HL-60 (cell line): ENCODE results near the gene NCR1.

Source experiments
- DNase-seq, 2 experiments: peaks; one replicate each; pipeline ENCODE4 v3.0.0-alpha.2; 2010 to 2020; ENCODE audit warnings: low read depth in 1 of 2, low spot score in 1 of 2
- H3K27ac ChIP-seq: fragments of 250-450 bp; sonication (Bioruptor Pico); replicated peaks from 2 replicates; pipeline ENCODE4 v1.5.1; 2020; ENCODE audit warnings: mild to moderate bottlenecking, moderate library complexity
- H3K27me3 ChIP-seq: fragments of 250-450 bp; sonication (Bioruptor Pico); 2 replicates; pipeline ENCODE4 v1.5.1; 2021; ENCODE audit warnings: mild to moderate bottlenecking, moderate library complexity; ENCODE audit not compliant: insufficient read depth, poor library complexity, severe bottlenecking
- H3K4me3 ChIP-seq: replicated peaks from 2 replicates; pipeline ENCODE4 v1.5.1; 2011; ENCODE audit warnings: mild to moderate bottlenecking, control low read depth, low read length; ENCODE audit not compliant: insufficient read depth
- CTCF ChIP-seq: IDR thresholded peaks from one replicate; pipeline ENCODE4 v1.5.1; 2011; ENCODE audit warnings: low read length, control low read depth, inconsistent platforms; ENCODE audit not compliant: insufficient read depth
- GABPA ChIP-seq: IDR thresholded peaks from 2 replicates; pipeline ENCODE4 v1.6.1; 2012; ENCODE audit warnings: low read depth
- POLR2AphosphoS5 ChIP-seq: IDR thresholded peaks from 2 replicates; pipeline ENCODE4 v1.6.1; 2012; ENCODE audit warnings: low read depth
- REST ChIP-seq: IDR thresholded peaks from 2 replicates; pipeline ENCODE4 v1.6.1; 2012; ENCODE audit warnings: low read depth; ENCODE audit not compliant: insufficient replicate concordance
- SPI1 ChIP-seq: IDR thresholded peaks from 2 replicates; pipeline ENCODE4 v1.6.1; 2012; ENCODE audit warnings: low read depth, mild to moderate bottlenecking, borderline replicate concordance

NCR1 gene

GRCh38 chr19:54873990-54874389 lies 32.0 kb upstream of the NCR1 start, which contains the start of gene FCAR:
FCAR (plus strand) TSS chr19:54874235; CDS start chr19:54874290, 55 bp downstream.
- TF ChIP-seq CTCF: no peak
- TF ChIP-seq SPI1: no peak
- TF ChIP-seq REST: no peak
- peak; percentile 89 for TF ChIP-seq POLR2AphosphoS5
- no peak for TF ChIP-seq GABPA
- Histone ChIP-seq H3K4me3 (peak within 1 kb of the TSS; percentile 48), H3K27me3 (no peaks in the 10 kb centered on the region), H3K27ac (peak within 1 kb of the TSS; percentile 84)
- peak; percentile 60 to 92 for DNase-seq

- no peaks in the 10 kb centered on the region for H3K27me3 ChIP-seq
- peak overlapping the region; percentile 84 for H3K27ac ChIP-seq
- peak; percentile 42 to 65 for DNase-seq
- peak overlapping the region; percentile 48 for H3K4me3 ChIP-seq
- TF ChIP-seq GABPA (no peak), SPI1 (peak; percentile 100), CTCF (no peak), POLR2AphosphoS5 (no peak; the same call in 1 of the 2 replicates), REST (no peak)
Observed at GRCh38 chr19:54875506-54875905, 30.4 kb upstream of the NCR1 start.

GRCh38 chr19:54877471-54877870 lies 28.5 kb upstream of the NCR1 start:
- TF ChIP-seq CTCF (no peak), GABPA (no peak), SPI1 (no peak), POLR2AphosphoS5 (no peak), REST (no peak)
- no peak for DNase-seq

More at GRCh38 chr19:54877471-54877870, 28.5 kb upstream of the NCR1 start:
- Histone ChIP-seq H3K27ac (no peak overlapping the region; the same call in 1 of the 2 replicates), H3K27me3 (no peaks in the 10 kb centered on the region), H3K4me3 (peak overlapping the region; percentile 48)
